ENCODE measurements around the gene TRIOBP. TPM values are rescaled to one million over a fixed set of nuclear protein-coding genes. Genes with fewer than 3 reads are reported as not detected.
A peak's percentile ranks its signal among the peaks of the same experiment; 100 is the strongest.

Gene TRIOBP
- total RNA-seq, 2 experiments from 2014 or later, result 31.1 to 31.6 TPM

GRCh38 chr22:37749226-37749625, 52.4 kb downstream of the TRIOBP start:
- Histone ChIP-seq H3K9me3 (ENCODE audit: low read length) (no peaks in the 10 kb centered on the region), H3K4me2 (ENCODE audit: low read length) (no peak overlapping the region), H3K27ac (ENCODE audit: low read depth, low read length, poor library complexity, severe bottlenecking) (no peak overlapping the region), H3K4me3 (ENCODE audit: low read depth, low read length, poor library complexity, severe bottlenecking) (no peak overlapping the region), H3K36me3 (ENCODE audit: insufficient read depth, low read length) (peaks cover 4% of the 10 kb centered on the region; the same call in 1 of the 2 replicates), H3K9me2 (ENCODE audit: insufficient read depth, low read length) (no peaks in the 10 kb centered on the region), H2AFZ (ENCODE audit: low read length) (no peak overlapping the region), H3K79me2 (ENCODE audit: insufficient read depth, low read depth, low read length) (peaks cover 9% of the 10 kb centered on the region; the same call in 1 of the 2 replicates), H3K4me1 (ENCODE audit: insufficient read depth, low read length, poor library complexity, severe bottlenecking) (peaks cover 16% of the 10 kb centered on the region), H4K20me1 (ENCODE audit: insufficient read depth, low read length) (no peaks in the 10 kb centered on the region)
- ChIA-PET CTCF (ENCODE audit: unreplicated experiment) (no interaction called here), POLR2A (interaction anchor here (0.7 to 1.0 kb wide), 3 partner anchors 12 to 1451 kb away, joined by 3 to 8 read pairs (median 5); partner anchors contain the start of gene PDXP)
- BruUV-seq (replicated peaks), result no TSS peak
- TF ChIP-seq CTCF (conservative IDR thresholded peaks at IDR 0.05; ENCODE audit: low read length), result 0 out of 2 replicates have a peak, but pooled peaks have one; percentile 24
- TF ChIP-seq EZH2phosphoT487 (IDR thresholded peaks at IDR 0.05; ENCODE audit: borderline replicate concordance, low read depth, low read length), result no peak
- DNase-seq (ENCODE audit: low spot score), result no peak
- intact Hi-C loops (cut with micrococcal nuclease; ENCODE audit: unreplicated experiment), result loop anchor here (5.0 kb wide), 1 partner anchor 58 kb away; the partner anchor contains the start of gene GCAT

- no peak for TF ChIP-seq EZH2phosphoT487 (IDR thresholded peaks at IDR 0.05; ENCODE audit: borderline replicate concordance, low read depth, low read length)
- TF ChIP-seq CTCF (conservative IDR thresholded peaks at IDR 0.05; ENCODE audit: low read length), result no peak
- Histone ChIP-seq H3K4me2 (ENCODE audit: low read length) (no peak overlapping the region), H2AFZ (ENCODE audit: low read length) (no peak overlapping the region), H3K79me2 (ENCODE audit: insufficient read depth, low read depth, low read length) (peaks cover 9% of the 10 kb centered on the region; the same call in 1 of the 2 replicates), H3K4me1 (ENCODE audit: insufficient read depth, low read length, poor library complexity, severe bottlenecking) (peaks cover 11% of the 10 kb centered on the region), H3K27ac (ENCODE audit: low read depth, low read length, poor library complexity, severe bottlenecking) (no peak overlapping the region), H3K9me2 (ENCODE audit: insufficient read depth, low read length) (no peaks in the 10 kb centered on the region), H3K4me3 (ENCODE audit: low read depth, low read length, poor library complexity, severe bottlenecking) (no peak overlapping the region), H3K9me3 (ENCODE audit: low read length) (no peaks in the 10 kb centered on the region), H4K20me1 (ENCODE audit: insufficient read depth, low read length) (no peaks in the 10 kb centered on the region), H3K36me3 (ENCODE audit: insufficient read depth, low read length) (peaks cover 8% of the 10 kb centered on the region; the same call in 1 of the 2 replicates)
- no TSS peak for BruUV-seq (replicated peaks)
- POLR2A ChIA-PET, result interaction anchor here (0.7 to 1.0 kb wide), 3 partner anchors 13 to 1451 kb away, joined by 3 to 8 read pairs (median 5); partner anchors contain the start of gene PDXP
- no peak for DNase-seq (ENCODE audit: low spot score)
- CTCF ChIA-PET (ENCODE audit: unreplicated experiment), result no interaction called here
- intact Hi-C loops (cut with micrococcal nuclease; ENCODE audit: unreplicated experiment), result loop anchor here (5.0 kb wide), 1 partner anchor 57 kb away; the partner anchor contains the start of gene GCAT
These were observed 53.2 kb downstream of the TRIOBP start for GRCh38 chr22:37749831-37750595.
